Neuron (in vitro differentiated cells): ENCODE results near the gene CTSG.
"Not testable (repeated sequence)": the region's sequence is repeated elsewhere in the genome, so short reads cannot be mapped to it uniquely, and the experiment has no call there.

Source experiments
- H2AFZ ChIP-seq: one replicate; pipeline ENCODE4 v1.6.1; 2013; ENCODE audit warnings: low read depth, mild to moderate bottlenecking, inconsistent platforms, low read length, moderate library complexity
- H3K27me3 ChIP-seq: one replicate; pipeline ENCODE4 v1.6.1; 2013; ENCODE audit warnings: low read length; ENCODE audit not compliant: insufficient read depth
- H3K36me3 ChIP-seq: one replicate; pipeline ENCODE4 v1.6.1; 2013; ENCODE audit warnings: low read length; ENCODE audit not compliant: insufficient read depth
- H3K4me1 ChIP-seq: one replicate; pipeline ENCODE4 v1.6.1; 2013; ENCODE audit warnings: low read length; ENCODE audit not compliant: insufficient read depth
- H3K4me3 ChIP-seq: 2 replicates; pipeline ENCODE4 v1.5.1; 2013; ENCODE audit warnings: mild to moderate bottlenecking, low read length, moderate library complexity
- H3K9me3 ChIP-seq: one replicate; pipeline ENCODE4 v1.6.1; 2013; ENCODE audit warnings: low read length

CTSG gene

GRCh38 chr14:24576182-24576581 lies at the start of gene CTSG:
Gene CTSG (minus strand): TSS chr14:24576250. CDS start chr14:24576223, 27 bp downstream.
- H3K9me3 ChIP-seq = no peaks in the 10 kb centered on the region
- no peak within 1 kb of the TSS for H2AFZ ChIP-seq
- no peaks in the 10 kb centered on the region for H3K4me1 ChIP-seq
- H3K36me3 ChIP-seq = no peaks in the 10 kb centered on the region
- peaks cover 9% of the 10 kb centered on the region for H3K27me3 ChIP-seq
- H3K4me3 ChIP-seq = no peak within 1 kb of the TSS

DNA sequence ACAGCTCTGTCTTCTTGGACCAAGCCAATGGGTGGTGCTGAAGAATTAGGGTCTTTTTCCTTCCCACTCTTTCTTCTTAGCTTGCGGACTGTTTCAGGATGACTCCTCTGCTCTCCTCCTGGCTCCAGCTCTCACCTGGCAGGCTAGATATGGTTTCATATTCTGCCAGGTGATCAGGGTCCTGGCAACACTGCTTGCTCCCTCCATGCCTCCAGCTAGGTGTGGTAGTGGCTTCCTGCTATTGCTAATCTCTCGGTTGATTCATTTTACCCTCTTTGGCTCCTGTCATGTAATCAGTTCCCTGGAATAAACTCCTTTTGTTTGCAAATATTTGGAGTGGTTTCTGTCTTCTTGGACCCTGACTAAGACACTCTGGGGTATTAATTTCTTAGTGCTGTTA lies 37.7 kb upstream of the CTSG start:
- Histone ChIP-seq H3K36me3 (no peaks in the 10 kb centered on the region), H3K9me3 (no peaks in the 10 kb centered on the region), H3K4me3 (no peak overlapping the region), H2AFZ (no peak overlapping the region), H3K4me1 (no peaks in the 10 kb centered on the region), H3K27me3 (no peaks in the 10 kb centered on the region)

- Histone ChIP-seq H3K27me3 (no peaks in the 10 kb centered on the region), H3K9me3 (no peaks in the 10 kb centered on the region), H2AFZ (no peak overlapping the region), H3K4me1 (no peaks in the 10 kb centered on the region), H3K36me3 (no peaks in the 10 kb centered on the region), H3K4me3 (no peak overlapping the region)
These were observed 37.2 kb upstream of the CTSG start for GRCh38 chr14:24613241-24613640.

DNA sequence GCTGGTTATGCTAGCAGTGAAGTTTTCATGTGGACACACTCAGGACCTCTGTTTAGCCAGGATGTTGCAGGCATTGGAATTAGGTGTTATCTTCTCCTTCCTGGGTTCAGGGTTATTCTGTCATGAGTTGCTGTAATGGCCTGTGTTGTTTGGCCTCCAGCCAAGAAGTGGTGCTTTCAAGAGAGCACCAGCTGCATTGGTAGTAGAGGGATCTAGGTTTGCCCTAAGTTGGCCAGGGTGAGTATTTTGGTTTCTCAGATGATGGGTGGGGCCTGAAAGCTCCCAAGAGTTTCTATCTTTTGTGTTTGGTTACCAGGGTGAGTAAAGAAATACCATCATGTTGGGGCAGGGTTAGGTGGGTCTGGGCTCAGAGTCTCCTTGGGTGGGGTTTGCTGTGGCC lies 36.1 kb upstream of the CTSG start:
- Histone ChIP-seq H3K4me3 (no peak overlapping the region), H3K9me3 (no peaks in the 10 kb centered on the region), H2AFZ (no peak overlapping the region), H3K36me3 (no peaks in the 10 kb centered on the region), H3K4me1 (no peaks in the 10 kb centered on the region), H3K27me3 (no peaks in the 10 kb centered on the region)

GRCh38 chr14:24609655-24610344 lies 33.8 kb upstream of the CTSG start, which contains the start of gene GZMH:
Gene GZMH (minus strand): TSS chr14:24609685. CDS start chr14:24609613, 72 bp downstream.
- no peaks in the 10 kb centered on the region for H3K4me1 ChIP-seq

DNA sequence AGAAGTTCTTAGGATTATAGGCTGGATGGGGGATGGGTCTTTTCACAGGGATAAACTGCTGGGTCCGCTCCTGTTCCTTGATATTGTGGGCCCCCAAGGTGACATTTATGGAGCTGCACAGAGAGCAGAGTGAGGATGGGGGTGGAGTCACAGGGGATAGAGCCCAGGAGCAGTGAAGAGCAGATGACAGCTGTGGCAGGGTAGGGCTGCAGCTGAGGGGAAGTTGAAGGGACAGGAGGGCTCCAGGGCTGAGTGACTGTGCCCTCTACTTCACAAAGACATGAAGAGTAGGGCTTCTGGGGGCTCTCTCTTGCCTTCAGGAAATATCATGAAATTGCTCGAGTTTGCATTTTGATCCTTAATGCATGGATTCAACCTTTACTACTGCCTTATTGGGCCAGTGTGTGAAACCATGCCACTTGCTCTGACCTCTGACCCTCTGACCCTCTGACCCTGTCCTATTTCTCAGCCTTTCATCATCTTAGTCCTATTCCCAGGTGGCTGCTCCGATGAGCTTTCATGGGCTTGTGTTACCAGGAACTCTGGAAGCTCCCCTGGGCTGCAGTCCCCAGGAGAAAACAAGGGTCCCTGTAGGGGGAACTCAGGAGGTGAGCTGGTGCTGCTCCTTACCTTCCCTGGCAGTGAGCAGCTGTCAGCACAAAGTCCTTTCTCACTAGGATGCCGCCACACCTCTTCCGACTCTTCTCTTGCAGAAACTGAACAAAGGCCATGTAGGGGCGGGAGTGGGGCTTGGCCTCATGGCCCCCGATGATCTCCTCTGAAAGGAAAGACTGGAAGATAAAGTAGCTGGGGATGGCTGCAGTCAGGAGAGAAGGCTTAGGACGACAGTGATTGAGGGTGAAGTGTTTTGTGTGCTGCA lies 31.8 kb upstream of the CTSG start:
- H3K4me1 ChIP-seq = no peaks in the 10 kb centered on the region
- no peaks in the 10 kb centered on the region for H3K9me3 ChIP-seq
- H2AFZ ChIP-seq = no peak overlapping the region
- no peak overlapping the region for H3K4me3 ChIP-seq
- no peaks in the 10 kb centered on the region for H3K36me3 ChIP-seq
- H3K27me3 ChIP-seq = no peaks in the 10 kb centered on the region

More at GRCh38 chr14:24609655-24610344, 33.8 kb upstream of the CTSG start, which contains the start of gene GZMH:
- H3K36me3 ChIP-seq = no peaks in the 10 kb centered on the region
- H3K4me3 ChIP-seq = no peak within 1 kb of the TSS
- no peak within 1 kb of the TSS for H2AFZ ChIP-seq
- no peaks in the 10 kb centered on the region for H3K9me3 ChIP-seq
- H3K27me3 ChIP-seq = no peaks in the 10 kb centered on the region

- Histone ChIP-seq H3K27me3 (no peaks in the 10 kb centered on the region), H3K9me3 (no peaks in the 10 kb centered on the region), H3K36me3 (no peaks in the 10 kb centered on the region), H2AFZ (no peak overlapping the region), H3K4me1 (no peaks in the 10 kb centered on the region), H3K4me3 (no peak overlapping the region)
These were observed 31.0 kb upstream of the CTSG start for GRCh38 chr14:24607081-24607480.

DNA sequence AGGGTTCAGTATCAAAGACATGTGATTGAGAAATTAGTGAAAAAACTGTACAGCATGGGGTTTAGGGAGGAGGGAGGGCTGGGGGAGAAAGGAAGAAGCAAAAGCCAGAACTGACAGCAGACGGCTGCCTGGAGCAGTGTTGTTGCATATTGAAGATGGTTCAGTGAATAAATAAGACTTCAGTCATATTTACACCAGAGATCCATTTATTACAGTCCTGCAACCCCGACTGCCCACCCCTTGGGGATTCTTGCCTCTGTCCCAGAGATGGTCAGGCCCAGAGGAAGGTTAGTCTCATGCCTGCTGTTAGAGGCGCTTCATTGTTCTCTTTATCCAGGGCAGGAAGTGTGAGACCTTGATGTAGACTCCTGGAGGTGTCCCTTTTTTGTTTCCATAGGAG lies 30.2 kb upstream of the CTSG start:
- no peaks in the 10 kb centered on the region for H3K27me3 ChIP-seq
- H3K4me1 ChIP-seq = no peaks in the 10 kb centered on the region
- H3K9me3 ChIP-seq = no peaks in the 10 kb centered on the region
- no peak overlapping the region for H3K4me3 ChIP-seq
- H2AFZ ChIP-seq = no peak overlapping the region
- H3K36me3 ChIP-seq = no peaks in the 10 kb centered on the region

- H3K4me3 ChIP-seq = no peak overlapping the region
- no peaks in the 10 kb centered on the region for H3K27me3 ChIP-seq
- no peaks in the 10 kb centered on the region for H3K9me3 ChIP-seq
- no peaks in the 10 kb centered on the region for H3K4me1 ChIP-seq
- no peaks in the 10 kb centered on the region for H3K36me3 ChIP-seq
- H2AFZ ChIP-seq = no peak overlapping the region
These were observed 29.6 kb upstream of the CTSG start for GRCh38 chr14:24605435-24606190.

GRCh38 chr14:24597403-24597802 lies 21.4 kb upstream of the CTSG start:
- Histone ChIP-seq H3K4me1 (no peaks in the 10 kb centered on the region), H2AFZ (no peak overlapping the region), H3K9me3 (no peaks in the 10 kb centered on the region), H3K4me3 (no peak overlapping the region), H3K36me3 (no peaks in the 10 kb centered on the region), H3K27me3 (no peaks in the 10 kb centered on the region)

DNA sequence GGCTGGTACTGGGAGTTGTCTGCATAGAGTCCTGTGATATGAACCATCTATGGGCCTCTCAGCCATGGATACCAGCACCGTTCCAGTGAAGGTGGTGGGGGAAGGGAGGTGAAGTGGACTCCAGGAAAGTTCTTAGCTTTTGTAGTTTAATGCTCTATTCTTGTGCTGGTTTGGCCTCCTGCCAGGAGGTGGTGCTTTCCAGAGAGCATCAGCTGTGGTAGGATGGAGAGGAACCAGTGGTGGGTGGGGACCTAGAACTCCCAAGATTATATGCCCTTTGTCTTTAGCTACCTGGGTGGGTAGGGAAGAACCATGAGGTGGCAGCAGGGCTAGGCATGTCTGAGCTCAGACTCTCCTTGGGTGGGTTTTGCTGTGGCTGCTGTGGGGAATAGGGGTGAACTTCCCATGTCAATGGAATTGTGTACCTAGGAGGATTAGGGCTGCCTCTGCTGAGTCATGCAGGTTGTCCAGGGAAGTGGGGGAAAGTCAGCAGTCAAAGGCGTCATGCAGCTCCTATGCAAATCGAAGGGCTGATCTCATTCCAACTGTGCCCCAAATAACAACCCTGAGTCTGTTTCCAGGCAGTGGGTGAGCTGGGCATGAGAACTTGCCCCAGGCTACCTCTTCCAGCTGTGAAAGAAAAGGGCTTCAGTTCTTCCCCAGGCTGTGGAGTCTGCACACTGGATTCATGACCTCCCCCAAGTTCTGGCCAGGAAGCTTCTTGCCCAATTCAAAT lies 19.2 kb upstream of the CTSG start:
- Histone ChIP-seq H3K27me3 (no peaks in the 10 kb centered on the region), H3K36me3 (no peaks in the 10 kb centered on the region), H2AFZ (no peak overlapping the region), H3K4me3 (no peak overlapping the region), H3K9me3 (no peaks in the 10 kb centered on the region), H3K4me1 (no peaks in the 10 kb centered on the region)

GRCh38 chr14:24591004-24591403 lies 15.0 kb upstream of the CTSG start:
- H3K36me3 ChIP-seq, H3K4me3 ChIP-seq, H3K27me3 ChIP-seq, H3K9me3 ChIP-seq, H2AFZ ChIP-seq, H3K4me1 ChIP-seq: not testable (repeated sequence)
